ENCODE data around the gene DPP6.

DNA sequence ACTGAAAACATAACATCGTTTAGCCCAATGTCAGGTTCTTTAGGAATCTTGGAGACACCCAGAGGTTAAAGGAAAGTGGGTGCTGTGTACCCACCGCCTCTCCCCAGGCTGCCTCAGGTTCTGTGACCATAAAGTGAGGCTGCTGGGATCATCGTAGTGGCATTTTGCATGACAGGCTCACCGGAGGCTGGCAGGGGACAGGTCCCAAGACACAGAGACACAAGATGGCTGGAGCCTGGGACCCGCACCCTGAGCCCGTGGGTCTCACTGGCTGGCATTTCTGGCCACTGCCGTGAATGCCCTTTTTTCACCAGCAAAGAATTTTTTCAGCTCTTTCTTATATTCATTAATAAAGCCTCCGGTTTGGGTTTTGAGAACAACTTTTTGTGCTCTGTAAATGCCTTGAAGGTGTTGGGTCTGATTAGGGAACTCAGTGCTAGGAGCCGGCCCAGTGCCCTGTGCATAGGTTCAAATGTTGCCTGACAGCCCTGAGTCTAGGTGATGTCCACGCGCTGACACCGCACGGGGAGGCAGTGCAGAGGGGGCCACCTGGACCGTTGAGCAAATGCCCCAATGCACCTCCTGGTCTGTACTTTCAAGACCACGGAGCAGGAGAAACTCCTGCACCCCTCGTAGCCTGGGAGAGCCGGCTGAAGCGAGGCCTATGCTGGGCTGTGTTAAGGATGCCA lies 820.8 kb downstream of the DPP6 start:
- TF ChIP-seq ZNF79 (CRISPR knock-in tag; IDR thresholded peaks at IDR 0.05; ENCODE audit: low read depth) = no peak
- no peak for TF ChIP-seq CCAR2 (IDR thresholded peaks at IDR 0.05; ENCODE audit: low read depth, low read length)
- TF ChIP-seq POLR2A (conservative IDR thresholded peaks at IDR 0.05) = no peak
- no peak for TF ChIP-seq FOXA3 (CRISPR knock-in tag; conservative IDR thresholded peaks at IDR 0.05 in 1 of 2, IDR thresholded peaks at IDR 0.05 in 1 of 2)
- TF ChIP-seq FOXO4 (CRISPR knock-in tag; IDR thresholded peaks at IDR 0.05) = no peak
- no peak for TF ChIP-seq NFIC (IDR thresholded peaks at IDR 0.05)
- TF ChIP-seq HDAC8 (tag; IDR thresholded peaks at IDR 0.05) = no peak
